Ammon's horn (tissue), 1 donor: ENCODE data around the gene FIZ1.
A peak's percentile ranks its signal among the peaks of the same experiment; 100 is the strongest.
"Not testable (repeated sequence)": the region's sequence is repeated elsewhere in the genome, so short reads cannot be mapped to it uniquely, and the experiment has no call there.

Experiments
- DNase-seq: peaks from one replicate; pipeline ENCODE4 v3.0.0-alpha.2; 2016; ENCODE audit warnings: low spot score

FIZ1 gene

GRCh38 chr19:55569477-55569876 is 29.8 kb downstream of the FIZ1 start:
- not testable (repeated sequence) for DNase-seq

- DNase-seq, result no peak
Observed at GRCh38 chr19:55567708-55568328, 31.5 kb downstream of the FIZ1 start.

DNA sequence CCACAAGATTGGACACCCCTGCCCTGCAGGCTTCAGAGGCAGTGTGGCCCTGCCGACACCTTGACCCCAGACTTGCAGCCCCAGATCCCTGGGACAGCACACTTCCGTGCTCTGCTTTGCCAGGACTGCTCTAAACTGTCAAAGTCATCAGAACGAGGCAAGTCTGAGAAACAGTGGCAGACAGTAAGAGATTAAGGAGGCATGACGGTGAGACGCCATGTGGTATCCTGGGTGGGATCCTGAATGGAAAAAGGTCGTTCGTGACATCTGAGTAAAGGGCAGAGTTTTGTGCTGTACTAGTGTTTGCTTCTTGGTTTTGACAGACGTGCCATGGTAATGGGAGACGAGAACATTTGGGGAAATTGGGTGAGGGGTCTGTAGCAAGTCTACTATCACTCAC is 32.5 kb downstream of the FIZ1 start:
- no peak for DNase-seq

DNA sequence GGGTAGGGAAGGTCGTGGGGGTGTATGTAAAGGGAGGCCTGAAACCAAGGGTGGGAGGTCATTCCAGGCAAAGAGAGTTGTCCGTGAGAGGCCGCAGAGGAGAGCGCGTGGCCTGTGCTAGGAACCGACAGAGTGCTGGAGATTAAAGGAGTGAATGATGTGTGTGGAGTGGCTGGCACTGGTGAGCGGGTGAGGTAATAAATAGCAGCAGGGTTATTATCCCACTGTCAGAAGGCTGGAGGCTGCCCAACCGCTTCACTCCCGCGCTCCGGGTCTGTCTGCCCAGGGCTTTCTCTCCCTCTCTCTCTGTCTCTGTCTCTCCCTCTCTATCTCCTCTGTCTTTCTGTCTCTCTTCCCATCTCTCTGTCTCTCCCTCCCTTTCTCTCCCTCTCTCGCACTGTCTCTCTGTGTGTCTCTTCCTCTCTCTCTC is 36.0 kb downstream of the FIZ1 start:
- no peak for DNase-seq

DNA sequence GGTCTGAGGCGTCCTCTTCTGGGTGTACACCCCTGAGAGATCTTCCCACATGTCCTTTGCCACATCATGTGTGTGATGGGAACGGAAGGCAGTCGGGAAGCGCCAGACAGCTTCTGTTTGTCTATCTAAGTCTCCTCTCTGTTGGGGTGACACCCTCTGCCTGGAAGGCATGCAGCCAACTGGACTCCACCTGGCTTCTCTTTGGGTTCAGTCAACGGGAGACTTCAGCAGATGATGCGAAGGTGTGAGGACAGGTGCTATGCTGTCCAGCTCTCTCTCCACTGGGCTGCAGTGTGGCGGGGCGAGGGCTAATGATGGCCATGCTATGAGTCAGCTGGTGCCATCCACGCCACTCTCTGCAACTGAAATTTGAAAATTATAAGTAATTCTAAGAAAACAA is 39.6 kb downstream of the FIZ1 start:
- no peak for DNase-seq

DNA sequence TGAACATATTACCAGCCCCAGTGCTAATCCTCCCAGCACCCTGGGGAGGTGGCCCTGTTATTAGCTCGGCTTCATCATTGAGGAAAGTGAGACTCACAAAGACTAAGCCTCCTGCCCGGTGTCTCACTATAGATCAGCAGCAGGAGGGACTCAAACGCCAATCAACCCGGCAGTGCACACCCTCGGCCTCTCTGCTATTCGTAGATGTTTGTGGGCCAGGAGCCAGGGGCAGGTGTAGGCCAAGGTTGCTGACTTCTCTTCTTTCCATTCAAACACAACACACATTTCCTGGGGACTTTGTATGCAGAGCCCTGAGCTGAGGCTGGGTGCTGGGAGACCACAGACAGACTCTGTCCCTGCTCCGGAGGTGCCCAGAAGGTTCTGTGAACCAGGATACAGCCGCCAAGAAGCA is 44.6 kb downstream of the FIZ1 start:
- no peak for DNase-seq

GRCh38 chr19:55554302-55554701 is 45.0 kb downstream of the FIZ1 start:
- DNase-seq, result no peak

DNA sequence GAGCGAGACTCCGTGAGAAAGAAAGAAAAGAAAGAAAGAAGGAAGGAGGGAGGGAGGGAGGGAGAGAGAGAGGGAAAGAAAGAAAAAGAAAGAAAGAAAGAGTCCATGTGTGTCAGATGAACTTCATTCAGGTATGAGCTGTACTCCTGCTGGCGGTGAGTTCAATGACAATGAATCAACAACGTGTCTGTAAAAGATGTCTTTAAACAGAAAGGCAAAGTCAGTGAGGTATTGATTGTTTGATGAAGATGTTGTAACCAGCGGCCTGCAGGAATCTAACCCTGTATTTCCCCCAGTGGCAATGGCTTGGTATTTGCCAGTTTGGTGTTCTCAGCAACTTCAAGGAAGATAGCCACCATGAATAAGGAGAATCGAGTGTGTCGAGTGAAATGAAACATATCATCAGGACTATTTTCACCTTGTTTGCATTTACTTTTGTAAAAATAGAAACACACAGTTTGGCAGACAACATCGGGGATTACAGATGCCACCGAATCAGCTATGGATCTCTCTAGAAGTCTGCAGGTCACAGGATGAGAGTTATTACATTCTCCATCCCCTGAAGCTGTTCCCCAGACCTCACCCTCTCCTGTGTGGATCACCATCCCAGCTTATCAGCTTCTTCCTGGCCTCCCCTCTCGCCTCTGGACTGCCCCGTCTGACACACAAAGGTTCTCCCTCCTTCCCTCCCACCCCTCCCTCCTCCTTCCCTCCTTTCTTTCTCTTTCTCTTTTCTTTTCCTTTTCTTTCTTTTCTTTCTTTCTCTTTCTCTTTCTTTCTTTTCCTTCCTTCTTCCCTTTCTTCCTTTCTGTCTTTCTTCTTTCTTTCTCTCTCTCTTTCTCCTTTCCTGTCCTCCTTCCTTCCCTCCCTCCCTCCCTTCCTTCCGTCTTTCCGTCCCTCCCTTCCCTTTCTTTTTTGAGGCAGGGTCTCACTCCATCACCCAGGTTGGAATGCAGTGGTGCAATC is 45.8 kb downstream of the FIZ1 start:
- no peak for DNase-seq

DNA sequence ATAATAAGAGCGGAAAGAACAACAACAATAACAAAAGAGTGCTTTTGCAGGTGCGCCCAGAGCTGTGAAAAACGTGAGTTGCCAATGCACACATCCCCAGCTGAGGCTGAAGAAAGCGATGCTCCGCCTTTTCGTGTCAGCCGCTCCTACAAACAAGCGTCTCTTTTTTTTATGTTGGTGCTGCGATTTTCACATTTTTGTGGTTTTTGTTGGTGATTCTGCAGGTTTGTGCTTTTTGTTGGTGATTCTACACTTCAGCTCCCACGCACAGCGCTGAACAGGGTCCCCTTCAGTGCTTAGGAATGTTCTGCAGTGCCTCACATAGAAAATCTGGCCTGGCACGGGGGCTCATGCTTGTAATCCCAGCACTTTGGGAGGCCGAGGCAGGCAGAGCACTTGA is 46.7 kb downstream of the FIZ1 start:
- DNase-seq, result no peak

DNA sequence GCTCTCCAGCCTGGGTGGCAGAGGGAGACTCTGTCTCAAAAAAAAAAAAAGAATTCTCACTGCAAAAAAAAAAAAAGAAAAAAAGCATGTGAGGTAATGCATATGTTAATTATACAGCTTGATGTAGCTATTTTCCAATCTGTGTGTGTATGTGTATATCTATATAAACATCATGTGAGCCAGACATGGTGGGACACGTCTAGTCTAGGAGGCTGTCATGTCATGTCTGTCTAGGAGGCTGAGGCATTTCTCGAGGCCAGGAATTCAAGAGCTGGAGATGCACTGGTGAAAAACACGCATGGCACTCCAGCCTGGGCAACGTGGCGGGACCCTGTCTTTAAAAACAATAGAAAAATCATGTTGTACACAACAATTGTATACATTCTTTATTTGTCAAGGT is 47.1 kb downstream of the FIZ1 start:
- no peak for DNase-seq

DNA sequence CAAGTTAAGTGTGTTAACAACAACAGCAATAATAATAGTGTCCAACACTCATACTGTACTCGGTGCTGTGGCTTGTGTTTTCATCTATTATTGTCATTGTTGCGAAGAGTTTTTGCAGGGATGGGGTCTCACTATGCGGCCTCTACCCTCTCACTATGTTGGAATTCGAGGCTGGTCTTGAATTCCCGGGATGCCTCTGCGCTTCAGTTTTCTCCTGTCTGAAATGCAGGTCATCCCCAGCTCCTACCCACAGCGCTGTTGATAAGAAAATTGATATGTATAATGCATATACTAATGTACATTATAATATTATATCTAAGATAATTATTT is 49.0 kb downstream of the FIZ1 start:
- DNase-seq, result no peak

- no peak for DNase-seq
Observed at GRCh38 chr19:55549500-55550320, 49.6 kb downstream of the FIZ1 start.

GRCh38 chr19:55546822-55547614 is 52.3 kb downstream of the FIZ1 start:
- DNase-seq, result peak; percentile 26

DNA sequence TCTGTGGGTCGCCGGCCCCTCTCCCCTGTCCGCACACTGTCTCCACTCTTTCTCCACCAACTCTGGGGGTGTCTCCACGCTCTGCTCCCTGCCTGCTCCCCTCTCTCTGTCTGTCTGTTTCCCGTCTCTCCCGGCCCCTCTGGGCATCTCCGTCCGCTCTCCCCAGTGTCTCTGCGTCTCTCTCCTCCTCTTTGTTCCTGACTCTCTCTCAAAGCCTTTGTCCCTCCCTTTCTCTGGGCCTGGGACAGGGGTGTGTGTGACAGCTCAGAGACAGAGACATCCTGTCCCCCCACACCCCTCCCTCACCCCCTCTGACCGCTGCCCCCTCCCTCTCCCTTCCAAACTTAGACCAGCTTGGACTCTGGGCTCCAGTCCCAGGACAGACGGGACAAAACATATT is 53.3 kb downstream of the FIZ1 start:
- no peak for DNase-seq

DNA sequence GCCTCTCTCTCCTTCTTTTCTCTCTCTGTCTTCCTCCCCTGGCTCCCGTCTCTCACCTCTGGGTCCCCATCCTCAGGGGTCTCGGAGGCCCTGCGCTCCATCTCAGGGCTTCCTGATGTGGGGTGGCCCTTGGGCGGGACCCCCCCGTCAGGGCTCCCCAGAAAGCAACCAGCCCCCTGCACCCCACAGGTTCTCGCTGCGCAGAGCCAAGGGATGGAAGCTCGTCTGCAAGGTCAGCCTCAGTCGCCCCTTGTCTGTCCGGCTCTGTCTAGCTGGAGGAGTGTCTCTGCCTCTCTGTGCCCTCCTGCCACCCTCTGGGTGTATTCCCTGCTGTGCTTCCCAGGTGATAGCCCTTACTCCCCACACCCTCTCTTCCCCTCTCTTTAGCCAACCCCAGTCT is 53.9 kb downstream of the FIZ1 start, which contains the start of gene SBK3:
Gene SBK3, minus strand, starts transcription at position 101 of the 400 bp plus-strand sequence. Its CDS starts 0 bp downstream, at position 101.
- DNase-seq, result no peak

GRCh38 chr19:55544776-55545439 is 54.4 kb downstream of the FIZ1 start:
- DNase-seq, result no peak

DNA sequence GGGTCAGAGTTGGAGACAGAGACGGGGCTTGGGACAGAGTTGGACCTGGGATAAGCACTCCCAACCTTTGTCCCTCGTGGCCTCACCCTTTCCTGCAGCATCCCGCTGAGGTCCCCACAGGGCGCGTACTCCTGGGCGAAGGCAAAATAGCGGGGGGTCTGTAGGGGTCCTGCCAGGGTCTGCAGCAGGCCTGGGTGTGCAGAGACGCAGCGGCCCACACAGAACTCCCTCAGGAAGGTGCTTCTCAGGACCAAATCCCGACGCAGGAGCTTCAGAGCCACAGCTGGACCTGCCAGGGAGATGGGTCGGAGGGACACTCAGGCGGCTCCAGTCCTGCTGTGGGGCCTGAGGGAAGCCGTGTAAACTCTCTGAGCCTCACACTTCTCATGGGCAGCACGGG is 55.3 kb downstream of the FIZ1 start:
- DNase-seq, result no peak

GRCh38 chr19:55543567-55543966 is 55.8 kb downstream of the FIZ1 start:
- DNase-seq, result no peak

DNA sequence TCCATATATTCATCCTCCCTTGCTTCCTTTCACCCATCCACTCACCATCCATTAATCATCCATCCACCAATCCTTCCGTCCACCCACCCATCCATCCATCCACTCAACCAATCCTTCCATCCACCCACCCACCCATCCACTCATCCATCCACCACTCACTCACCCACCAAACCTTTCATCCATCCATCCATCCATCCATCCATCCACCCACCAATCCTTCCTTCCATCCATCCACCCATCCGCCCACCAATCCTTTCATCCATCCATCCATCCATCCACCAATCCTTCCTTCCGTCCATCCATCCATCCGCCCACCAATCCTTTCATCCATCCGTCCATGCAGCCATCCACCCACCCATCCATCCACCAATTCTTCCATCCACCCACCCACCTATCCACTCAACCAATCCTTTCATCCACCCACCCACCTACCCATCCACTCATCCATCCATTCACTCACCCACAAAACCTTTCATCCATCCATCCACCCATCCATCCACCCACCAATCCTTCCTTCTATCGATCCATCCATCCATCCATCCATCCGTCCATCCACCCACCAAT is 56.9 kb downstream of the FIZ1 start:
- no peak for DNase-seq
